ENCODE results near the gene GSN. TPM values are rescaled to one million over a fixed set of nuclear protein-coding genes. Genes with fewer than 3 reads are reported as not detected.

Gene GSN
- polyA plus RNA-seq, 1 of the 3 experiments (the other 2 are of a cell fraction), result 168 TPM

- TF ChIP-seq MAX (IDR thresholded peaks at IDR 0.05; ENCODE audit: low read depth) (no peak), SMC3 (IDR thresholded peaks at IDR 0.05; ENCODE audit: low read depth, low read length) (no peak), REST (IDR thresholded peaks at IDR 0.05; ENCODE audit: low read depth, low read length) (no peak)
Measured at GRCh38 chr9:121283080-121283398, 15.1 kb downstream of the GSN start (continued).

- Histone ChIP-seq H3K4me2 (no peak overlapping the region), H3K36me3 (replicated peaks in 1 of 2; ENCODE audit: control insufficient read depth in 1 of 2, insufficient read depth in 2 of 2, low read length in 1 of 2) (peaks cover 0 to 16% of the 10 kb centered on the region in 2 experiments), H3K9me3 (no peaks in the 10 kb centered on the region), H3K27me3 (ENCODE audit: insufficient read depth) (no peaks in the 10 kb centered on the region), H3K9me2 (no peaks in the 10 kb centered on the region), H3K4me1 (ENCODE audit: control insufficient read depth in 1 of 2, insufficient read depth in 2 of 2, low read depth in 1 of 2, low read length in 1 of 2) (peaks cover 44 to 95% of the 10 kb centered on the region in 2 experiments; a peak in 3 of 4 replicates), H3K27ac (ENCODE audit: low read depth in 2 of 2, low read length in 1 of 2) (peak overlapping the region in 1 of 2 experiments; percentile 94; a peak in 3 of 4 replicates), H2AFZ (ENCODE audit: low read depth) (no peak overlapping the region), H3K79me2 (ENCODE audit: insufficient read depth) (peaks cover 56% of the 10 kb centered on the region), H4K20me1 (ENCODE audit: insufficient read depth) (no peaks in the 10 kb centered on the region), H3F3A (replicated peaks; ENCODE audit: insufficient read depth) (peaks cover 24% of the 10 kb centered on the region), H3K4me3 (ENCODE audit: low read depth in 2 of 2, low read length in 1 of 2) (no peak overlapping the region), H3K9ac (no peak overlapping the region)
- TF ChIP-seq PBX3 (IDR thresholded peaks at IDR 0.05), result no peak
- TF ChIP-seq FOXJ3 (CRISPR knock-in tag; IDR thresholded peaks at IDR 0.05), result no peak
- no peak for TF ChIP-seq FOXM1 (IDR thresholded peaks at IDR 0.05; ENCODE audit: low read depth)
- TF ChIP-seq TEAD4 (IDR thresholded peaks at IDR 0.05; ENCODE audit: borderline replicate concordance, insufficient read depth), result no peak
- no peak for TF ChIP-seq GATA2 (CRISPR knock-in tag; IDR thresholded peaks at IDR 0.05)
- TF ChIP-seq YY1 (IDR thresholded peaks at IDR 0.05; ENCODE audit: low read depth), result no peak
- no peak for TF ChIP-seq RXRA (IDR thresholded peaks at IDR 0.05; ENCODE audit: borderline replicate concordance, low read depth)
- no peak for TF ChIP-seq RCOR1 (IDR thresholded peaks at IDR 0.05; ENCODE audit: low read length)
- 92% methylated on average over 11 of the region's 11 CpGs for WGBS (ENCODE audit: low lambda C conversion rate)
- ChIA-PET CTCF (no interaction called here), POLR2A (no interaction called here)
- no peak for DNase-seq
Measured at GRCh38 chr9:121283856-121284732, 16.1 kb downstream of the GSN start.
